Spleen (tissue), 7 donors: Measurements from ENCODE around the gene HUS1.
"Not testable (repeated sequence)": the region's sequence is repeated elsewhere in the genome, so short reads cannot be mapped to it uniquely, and the experiment has no call there.

Source experiments
- CTCF ChIP-seq, 11 experiments: fragments of 200-600 bp in 7 of 11; fragments of 450-650 bp in 4 of 11; sonication (generic) in 4 of 11; IDR thresholded peaks in 8 of 11; conservative IDR thresholded peaks in 3 of 11; 1 replicate in 7 of 11; 2 replicates in 4 of 11; pipeline versions ENCODE4 v1.4.0 to v1.8.0; 2016 to 2021; ENCODE audit warnings: antibody characterized with exemption in 11 of 11, inconsistent platforms in 4 of 11, mild to moderate bottlenecking in 1 of 11
- POLR2AphosphoS5 ChIP-seq, 3 donors: sonication (generic); formaldehyde crosslinking; IDR thresholded peaks; one replicate each; pipeline ENCODE4 v1.5.1; 2017; ENCODE audit warnings: antibody characterized with exemption in 3 of 3
- donor health status: DM: no; HTN: no; CAD: no; lungs with moderate emphysema.
- donor health status: DM: no; HTN: no; CAD: no.
- donor health status: DM: no; HTN: no; CAD: no.

GRCh38 chr7:48000164-48000563, 20.7 kb upstream of the HUS1 start:
- TF ChIP-seq CTCF (IDR thresholded peaks at IDR 0.05 in 8 of 11, conservative IDR thresholded peaks at IDR 0.05 in 3 of 11); POLR2AphosphoS5 (IDR thresholded peaks at IDR 0.05): not testable (repeated sequence)
